ENCODE measurements around the gene GAS5. TPM values are rescaled to one million over a fixed set of nuclear protein-coding genes. Genes with fewer than 3 reads are reported as not detected.

Gene GAS5
- total RNA-seq, 1 experiment from 2014 or later = 798 TPM

DNA sequence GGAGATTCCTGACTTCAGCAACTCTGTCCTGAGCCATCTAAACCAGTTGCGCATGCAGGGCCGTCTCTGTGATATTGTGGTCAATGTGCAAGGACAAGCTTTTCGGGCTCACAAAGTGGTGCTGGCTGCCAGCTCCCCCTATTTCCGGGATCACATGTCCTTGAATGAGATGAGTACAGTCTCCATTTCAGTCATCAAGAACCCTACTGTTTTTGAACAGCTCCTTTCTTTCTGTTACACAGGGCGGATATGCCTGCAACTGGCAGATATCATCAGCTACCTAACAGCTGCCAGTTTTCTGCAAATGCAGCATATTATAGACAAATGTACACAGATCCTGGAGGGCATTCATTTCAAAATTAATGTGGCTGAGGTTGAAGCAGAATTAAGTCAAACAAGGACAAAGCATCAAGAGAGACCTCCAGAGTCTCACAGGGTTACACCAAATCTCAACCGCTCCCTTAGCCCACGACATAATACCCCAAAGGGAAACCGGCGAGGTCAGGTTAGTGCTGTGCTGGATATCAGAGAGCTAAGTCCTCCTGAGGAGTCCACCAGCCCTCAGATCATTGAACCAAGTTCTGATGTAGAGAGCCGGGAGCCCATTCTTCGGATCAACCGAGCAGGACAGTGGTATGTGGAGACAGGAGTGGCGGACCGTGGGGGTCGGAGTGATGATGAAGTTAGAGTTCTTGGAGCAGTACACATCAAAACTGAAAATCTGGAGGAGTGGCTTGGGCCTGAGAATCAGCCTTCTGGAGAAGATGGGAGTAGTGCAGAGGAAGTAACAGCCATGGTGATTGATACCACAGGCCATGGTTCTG is 2.7 kb upstream of the GAS5 start:
- no peak overlapping the region for H3K9ac ChIP-seq (ENCODE audit: low read length)

More for the DNA sequence above, 2.7 kb upstream of the GAS5 start:
- intact Hi-C loops (cut with micrococcal nuclease) = no loop called here
- ChIA-PET RAD21 (ENCODE audit: low non-redundant PET in 1 of 2, low total read pairs in 2 of 2, uncharacterized antibody in 2 of 2, unreplicated experiment in 2 of 2) (no interaction called here), POLR2A (no interaction called here), CTCF (no interaction called here)
- ATAC-seq = no peak
- Histone ChIP-seq H4K20me1 (ENCODE audit: insufficient read depth) (peaks cover 12% of the 10 kb centered on the region; the same call in 1 of the 2 replicates), H3K9me3 (ENCODE audit: control insufficient read depth in 1 of 2, insufficient read depth in 1 of 2, low read depth in 1 of 2, low read length in 2 of 2) (no peaks in the 10 kb centered on the region), H3K27me3 (ENCODE audit: insufficient read depth, low read length) (no peaks in the 10 kb centered on the region), H3K4me3 (replicated peaks in 1 of 2; ENCODE audit: low read depth in 1 of 2, low read length in 2 of 2) (no peak overlapping the region), H3K79me2 (ENCODE audit: insufficient read depth, low read length) (peaks cover 23% of the 10 kb centered on the region), H3K4me1 (ENCODE audit: control insufficient read depth in 1 of 2, insufficient read depth in 2 of 2, low read length in 2 of 2) (peaks cover 11 to 24% of the 10 kb centered on the region in 2 experiments; a peak in 3 of 4 replicates), H3K4me2 (ENCODE audit: low read length) (no peak overlapping the region), H3K27ac (ENCODE audit: low read depth, low read length) (no peak overlapping the region), H3K9me2 (ENCODE audit: insufficient read depth) (no peaks in the 10 kb centered on the region), H2AFZ (ENCODE audit: low read depth, low read length, poor library complexity, severe bottlenecking) (no peak overlapping the region), H3K36me3 (ENCODE audit: control insufficient read depth in 1 of 2, insufficient read depth in 2 of 2, low read length in 2 of 2) (peaks cover 15 to 22% of the 10 kb centered on the region in 2 experiments)
- BruUV-seq (replicated peaks) = no TSS peak
- DNase-seq (ENCODE audit: low read depth, low spot score) = no peak
- no peak for TF ChIP-seq ZFX (IDR thresholded peaks at IDR 0.05)
- no peak for TF ChIP-seq ZNF274 (IDR thresholded peaks at IDR 0.05; ENCODE audit: low read depth, low read length)
- no peak for TF ChIP-seq EGR1 (IDR thresholded peaks at IDR 0.05; ENCODE audit: low read depth)
- TF ChIP-seq YY1 (IDR thresholded peaks at IDR 0.05; ENCODE audit: extremely low read depth, insufficient replicate concordance, low read depth, low read length) = no peak
- TF ChIP-seq POLR2AphosphoS5 (IDR thresholded peaks at IDR 0.05; ENCODE audit: low read depth, low read length) = no peak
- TF ChIP-seq ELF1 (IDR thresholded peaks at IDR 0.05; ENCODE audit: borderline replicate concordance, low read depth) = no peak
- no peak for TF ChIP-seq EZH2 (IDR thresholded peaks at IDR 0.05)
- TF ChIP-seq, protein P1, sequence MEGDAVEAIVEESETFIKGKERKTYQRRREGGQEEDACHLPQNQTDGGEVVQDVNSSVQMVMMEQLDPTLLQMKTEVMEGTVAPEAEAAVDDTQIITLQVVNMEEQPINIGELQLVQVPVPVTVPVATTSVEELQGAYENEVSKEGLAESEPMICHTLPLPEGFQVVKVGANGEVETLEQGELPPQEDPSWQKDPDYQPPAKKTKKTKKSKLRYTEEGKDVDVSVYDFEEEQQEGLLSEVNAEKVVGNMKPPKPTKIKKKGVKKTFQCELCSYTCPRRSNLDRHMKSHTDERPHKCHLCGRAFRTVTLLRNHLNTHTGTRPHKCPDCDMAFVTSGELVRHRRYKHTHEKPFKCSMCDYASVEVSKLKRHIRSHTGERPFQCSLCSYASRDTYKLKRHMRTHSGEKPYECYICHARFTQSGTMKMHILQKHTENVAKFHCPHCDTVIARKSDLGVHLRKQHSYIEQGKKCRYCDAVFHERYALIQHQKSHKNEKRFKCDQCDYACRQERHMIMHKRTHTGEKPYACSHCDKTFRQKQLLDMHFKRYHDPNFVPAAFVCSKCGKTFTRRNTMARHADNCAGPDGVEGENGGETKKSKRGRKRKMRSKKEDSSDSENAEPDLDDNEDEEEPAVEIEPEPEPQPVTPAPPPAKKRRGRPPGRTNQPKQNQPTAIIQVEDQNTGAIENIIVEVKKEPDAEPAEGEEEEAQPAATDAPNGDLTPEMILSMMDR (IDR thresholded peaks at IDR 0.05 in 2 of 3, conservative IDR thresholded peaks at IDR 0.05 in 1 of 3; ENCODE audit: borderline replicate concordance in 1 of 3, insufficient read depth in 1 of 3, low read depth in 2 of 3, low read length in 2 of 3) = no peak
- TF ChIP-seq TCF7L2 (IDR thresholded peaks at IDR 0.05; ENCODE audit: borderline replicate concordance, extremely low read depth, insufficient read depth, insufficient read length) = no peak
- no peak for TF ChIP-seq FOSL1 (IDR thresholded peaks at IDR 0.05; ENCODE audit: low read depth)
- TF ChIP-seq EZH2phosphoT487 (IDR thresholded peaks at IDR 0.05; ENCODE audit: borderline replicate concordance) = no peak
- TF ChIP-seq, protein P2, sequence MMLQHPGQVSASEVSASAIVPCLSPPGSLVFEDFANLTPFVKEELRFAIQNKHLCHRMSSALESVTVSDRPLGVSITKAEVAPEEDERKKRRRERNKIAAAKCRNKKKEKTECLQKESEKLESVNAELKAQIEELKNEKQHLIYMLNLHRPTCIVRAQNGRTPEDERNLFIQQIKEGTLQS (IDR thresholded peaks at IDR 0.05) = no peak
- no peak for TF ChIP-seq RAD21 (IDR thresholded peaks at IDR 0.05; ENCODE audit: low read depth)

All from HCT116 (cell line).